Esophagus mucosa (tissue), 1 donor: Measurements from ENCODE around the gene GCAT. TPM values are rescaled to one million over a fixed set of nuclear protein-coding genes. Genes with fewer than 3 reads are reported as not detected.
A peak's percentile ranks its signal among the peaks of the same experiment; 100 is the strongest.

ENCODE experiments used
- ATAC-seq: fragments of 200-7000 bp; cut with Tn5 transposase; one replicate; pipeline ENCODE4 v1.9.1; 2020
- total RNA-seq: library from RNA; stranded (reverse); gene quantifications from one replicate; pipeline ENCODE4 v1.2.4, GENCODE V29; 2023
- donor health status: DM: yes; HTN: yes; CAD: no.

GCAT gene
- total RNA-seq, 1 donor from 2014 or later: 21.7 TPM

- ATAC-seq: no peak
These were observed 4.1 kb downstream of the GCAT start for GRCh38 chr22:37811867-37812266.

GRCh38 chr22:37812869-37813678 lies 5.3 kb downstream of the GCAT start:
- ATAC-seq: no peak

DNA sequence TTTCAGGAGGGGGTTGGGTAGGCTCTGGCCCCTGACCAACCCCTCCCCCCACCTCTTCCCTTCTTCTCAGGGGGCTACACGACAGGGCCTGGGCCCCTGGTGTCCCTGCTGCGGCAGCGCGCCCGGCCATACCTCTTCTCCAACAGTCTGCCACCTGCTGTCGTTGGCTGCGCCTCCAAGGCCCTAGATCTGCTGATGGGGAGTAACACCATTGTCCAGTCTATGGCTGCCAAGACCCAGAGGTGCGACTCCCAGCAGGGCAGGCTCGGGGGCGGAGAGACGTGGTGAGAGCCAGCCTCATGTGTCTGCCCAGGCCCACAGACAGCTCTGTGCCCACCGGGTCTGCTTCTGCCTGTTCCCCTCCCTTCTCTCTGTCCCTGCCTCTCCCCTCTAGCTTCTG lies 7.9 kb downstream of the GCAT start:
- no peak for ATAC-seq

- ATAC-seq: no peak
These were observed 8.9 kb downstream of the GCAT start for GRCh38 chr22:37816543-37817180.

DNA sequence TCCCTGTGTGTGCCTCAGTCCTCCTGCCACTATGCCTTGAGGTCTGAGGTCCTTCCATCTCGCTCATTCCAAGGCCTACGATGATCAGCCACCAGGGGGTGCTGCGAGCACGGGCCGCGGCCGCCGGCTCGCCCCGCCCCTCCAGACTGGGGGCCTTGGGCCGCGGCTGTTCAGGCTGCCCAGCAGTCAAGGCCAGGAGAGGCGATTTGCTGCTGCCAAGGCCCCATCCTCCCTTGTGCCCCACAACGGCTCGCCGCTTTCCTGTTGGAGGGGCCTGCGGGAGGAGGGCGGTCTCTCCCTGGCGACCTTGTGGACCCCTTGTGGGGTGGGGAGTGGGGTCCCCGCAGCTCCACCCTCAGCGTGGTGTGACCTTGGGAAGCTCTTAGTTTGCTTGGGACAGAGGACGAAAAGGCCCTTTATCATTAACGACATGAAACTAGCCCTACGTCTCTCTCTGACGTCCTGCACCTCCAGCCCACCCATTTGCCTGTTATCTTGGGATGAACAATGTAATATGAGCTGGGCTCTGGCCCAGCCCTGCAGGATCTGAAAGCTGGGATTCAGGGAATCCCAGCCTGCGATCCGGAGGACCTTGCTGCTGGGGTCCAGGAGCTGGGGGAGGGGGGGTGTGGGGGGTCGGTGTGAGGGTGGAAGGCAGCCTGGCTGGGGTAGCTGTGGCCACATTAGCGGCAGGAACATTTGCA lies 10.1 kb downstream of the GCAT start:
- peak; percentile 78 for ATAC-seq

DNA sequence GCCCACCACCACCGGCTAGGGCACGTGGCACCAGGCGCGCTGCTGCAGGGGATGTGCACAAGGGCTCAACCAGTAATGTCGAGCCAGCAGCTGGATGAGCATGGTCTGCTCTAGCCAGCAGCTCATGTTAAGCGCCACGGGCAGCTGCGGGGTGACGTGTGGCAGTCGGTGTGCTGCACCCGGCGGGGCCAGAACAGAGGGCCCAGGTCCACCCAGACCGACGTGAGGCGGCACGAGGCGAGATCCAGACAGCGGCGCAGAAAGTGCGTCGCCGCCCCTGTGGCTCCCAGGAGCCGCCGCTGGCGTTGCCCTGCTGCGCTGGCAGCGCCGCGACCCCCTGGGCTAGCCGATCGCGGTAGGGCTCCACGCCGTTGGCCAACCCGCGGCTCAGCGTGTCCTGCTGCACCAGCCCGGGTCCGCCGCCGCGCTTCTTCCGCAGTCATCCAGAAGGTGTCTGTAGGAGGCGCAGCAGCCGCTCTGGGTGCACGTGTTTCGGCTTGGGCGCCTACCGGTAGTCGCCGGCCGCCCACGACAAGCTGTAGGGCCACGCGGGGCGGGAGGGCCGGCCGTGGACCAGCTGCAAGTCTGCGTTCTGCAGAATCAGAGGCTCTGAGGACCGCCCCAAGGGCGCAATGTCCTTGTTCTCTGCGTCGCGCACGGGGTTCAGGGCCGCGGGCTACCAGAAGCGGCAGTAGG lies 10.8 kb downstream of the GCAT start:
- peak; percentile 61 for ATAC-seq

DNA sequence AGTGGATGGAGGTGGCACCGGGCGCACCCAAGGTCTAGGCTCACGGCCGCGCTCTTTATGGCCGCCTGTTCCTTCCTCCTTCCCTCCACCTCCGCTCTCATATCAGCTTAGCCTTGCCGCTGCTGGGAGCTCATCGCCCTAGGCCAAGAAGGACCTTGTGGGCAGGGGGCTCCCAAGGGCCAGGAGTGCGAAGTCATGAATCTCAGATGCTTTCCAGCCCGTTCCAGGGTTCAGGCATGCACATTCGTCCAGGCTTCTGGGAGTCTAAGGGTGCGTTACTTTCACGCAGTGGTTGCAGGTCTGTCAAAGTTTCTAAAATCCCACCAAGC lies 11.3 kb downstream of the GCAT start:
- no peak for ATAC-seq

- ATAC-seq: no peak
These were observed 12.6 kb downstream of the GCAT start for GRCh38 chr22:37820350-37820749.

DNA sequence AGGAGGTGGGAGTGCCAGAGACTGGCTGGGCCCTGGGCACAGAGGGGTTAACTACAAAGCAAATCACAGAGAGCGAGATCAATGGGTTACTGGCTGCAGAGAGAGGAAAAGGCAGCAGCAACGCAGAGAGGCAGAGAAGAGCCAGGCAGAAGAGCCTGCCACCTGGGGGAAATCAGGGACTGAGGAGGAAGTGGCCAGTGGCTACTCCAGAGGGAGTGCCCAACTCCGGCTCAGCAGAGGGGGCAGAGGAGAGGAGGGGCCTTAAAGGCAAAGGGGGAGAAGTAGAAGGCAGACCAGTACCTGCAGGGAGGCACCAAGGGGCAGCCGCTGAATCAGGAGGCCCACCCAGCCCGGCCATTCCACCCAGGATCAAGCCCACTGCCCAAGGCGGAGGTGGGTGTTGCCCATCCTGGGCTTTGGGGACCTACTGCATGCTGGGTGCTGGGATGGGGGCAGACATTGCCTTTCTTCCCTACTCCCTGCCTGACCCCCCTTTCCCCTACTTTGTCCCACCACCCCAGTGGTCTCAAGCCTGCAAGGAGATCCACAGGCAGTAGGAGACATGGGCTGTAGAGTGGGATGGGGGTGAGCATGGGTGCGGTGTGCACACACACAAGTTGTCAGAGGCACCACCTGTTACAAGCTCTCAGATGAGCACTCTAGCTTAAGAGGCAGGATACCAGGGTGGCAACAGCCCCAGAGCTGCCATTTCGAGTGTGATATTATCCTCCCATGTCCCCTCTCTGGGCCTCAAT lies 14.5 kb downstream of the GCAT start:
- ATAC-seq: no peak

- ATAC-seq: no peak
These were observed 15.6 kb downstream of the GCAT start, which contains the start of gene GALR3 for GRCh38 chr22:37823134-37823985. TSS of gene GALR3 (plus strand) at chr22:37823382. CDS start at chr22:37823407, 25 bp downstream.

DNA sequence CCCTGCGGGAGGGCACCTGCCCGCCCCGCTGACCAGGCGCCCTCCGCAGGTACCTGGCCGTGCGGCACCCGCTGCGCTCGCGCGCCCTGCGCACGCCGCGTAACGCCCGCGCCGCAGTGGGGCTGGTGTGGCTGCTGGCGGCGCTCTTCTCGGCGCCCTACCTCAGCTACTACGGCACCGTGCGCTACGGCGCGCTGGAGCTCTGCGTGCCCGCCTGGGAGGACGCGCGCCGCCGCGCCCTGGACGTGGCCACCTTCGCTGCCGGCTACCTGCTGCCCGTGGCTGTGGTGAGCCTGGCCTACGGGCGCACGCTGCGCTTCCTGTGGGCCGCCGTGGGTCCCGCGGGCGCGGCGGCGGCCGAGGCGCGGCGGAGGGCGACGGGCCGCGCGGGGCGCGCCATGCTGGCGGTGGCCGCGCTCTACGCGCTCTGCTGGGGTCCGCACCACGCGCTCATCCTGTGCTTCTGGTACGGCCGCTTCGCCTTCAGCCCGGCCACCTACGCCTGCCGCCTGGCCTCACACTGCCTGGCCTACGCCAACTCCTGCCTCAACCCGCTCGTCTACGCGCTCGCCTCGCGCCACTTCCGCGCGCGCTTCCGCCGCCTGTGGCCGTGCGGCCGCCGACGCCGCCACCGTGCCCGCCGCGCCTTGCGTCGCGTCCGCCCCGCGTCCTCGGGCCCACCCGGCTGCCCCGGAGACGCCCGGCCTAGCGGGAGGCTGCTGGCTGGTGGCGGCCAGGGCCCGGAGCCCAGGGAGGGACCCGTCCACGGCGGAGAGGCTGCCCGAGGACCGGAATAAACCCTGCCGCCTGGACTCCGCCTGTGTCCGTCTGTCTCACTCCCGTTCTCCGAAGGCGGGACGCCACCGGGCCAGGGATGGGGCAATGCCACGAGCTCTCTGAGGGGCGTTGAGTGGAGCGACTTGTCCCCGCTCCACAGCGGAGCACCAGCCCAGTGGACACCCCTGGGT lies 17.2 kb downstream of the GCAT start:
- peak; percentile 57 for ATAC-seq

- ATAC-seq: no peak
These were observed 19.3 kb downstream of the GCAT start for GRCh38 chr22:37827056-37827455.

DNA sequence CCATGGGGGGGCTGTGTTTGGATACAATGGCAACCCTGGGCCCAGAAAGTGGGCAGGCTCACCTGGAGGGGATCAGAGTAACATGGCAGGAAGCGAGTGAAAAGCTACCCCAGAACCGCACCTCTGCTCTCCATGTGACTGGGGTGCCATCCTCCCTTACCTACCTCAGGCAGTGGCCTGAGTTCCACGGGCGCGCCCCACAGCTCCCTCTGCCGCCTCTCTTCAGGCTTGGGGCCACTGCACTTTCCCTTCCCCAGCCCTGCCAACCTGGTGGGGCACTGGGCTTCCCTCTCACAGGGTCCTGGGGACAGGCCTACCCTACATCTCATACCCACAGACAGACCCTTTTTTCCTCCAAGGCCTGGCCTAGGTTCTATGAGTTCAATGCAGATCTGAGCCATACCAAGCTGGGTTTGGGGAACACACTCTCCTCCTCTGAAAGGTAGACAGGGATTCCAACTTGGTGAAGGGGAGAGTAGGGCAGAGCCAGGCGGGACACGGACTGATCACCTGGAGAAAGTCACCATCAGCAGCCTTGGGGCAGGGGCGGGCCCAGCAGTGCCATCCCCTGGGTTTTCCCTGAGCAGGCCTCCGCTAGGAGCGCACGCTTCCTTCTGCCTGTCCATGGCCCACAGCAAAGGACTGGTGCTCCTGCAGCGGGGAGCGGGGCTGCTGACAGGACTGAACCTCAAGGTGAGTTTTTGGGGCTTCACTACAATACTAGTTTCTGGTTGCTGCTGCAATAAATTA lies 22.5 kb downstream of the GCAT start:
- ATAC-seq: no peak

DNA sequence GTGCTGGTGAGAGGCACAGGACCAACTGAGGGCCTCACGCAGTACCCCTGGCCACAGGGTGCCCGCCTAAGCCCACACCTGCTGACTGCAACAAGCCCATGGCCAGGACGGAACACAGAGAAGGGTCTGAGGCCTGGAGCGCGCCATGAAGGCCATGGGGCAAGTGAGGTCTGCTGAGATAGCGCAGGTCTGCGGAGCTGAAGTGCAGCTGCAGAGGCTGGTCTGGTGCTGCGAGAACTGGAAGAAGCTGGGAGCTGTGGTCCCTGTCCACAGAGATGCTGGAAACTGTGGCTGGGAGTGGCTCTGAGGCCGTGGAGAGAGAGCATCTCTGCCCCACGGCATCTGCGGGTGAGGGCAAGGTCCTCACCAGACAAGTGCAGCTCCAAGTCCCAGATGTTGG lies 23.7 kb downstream of the GCAT start:
- ATAC-seq: no peak

- ATAC-seq: no peak
These were observed 24.5 kb downstream of the GCAT start for GRCh38 chr22:37832022-37832857.

DNA sequence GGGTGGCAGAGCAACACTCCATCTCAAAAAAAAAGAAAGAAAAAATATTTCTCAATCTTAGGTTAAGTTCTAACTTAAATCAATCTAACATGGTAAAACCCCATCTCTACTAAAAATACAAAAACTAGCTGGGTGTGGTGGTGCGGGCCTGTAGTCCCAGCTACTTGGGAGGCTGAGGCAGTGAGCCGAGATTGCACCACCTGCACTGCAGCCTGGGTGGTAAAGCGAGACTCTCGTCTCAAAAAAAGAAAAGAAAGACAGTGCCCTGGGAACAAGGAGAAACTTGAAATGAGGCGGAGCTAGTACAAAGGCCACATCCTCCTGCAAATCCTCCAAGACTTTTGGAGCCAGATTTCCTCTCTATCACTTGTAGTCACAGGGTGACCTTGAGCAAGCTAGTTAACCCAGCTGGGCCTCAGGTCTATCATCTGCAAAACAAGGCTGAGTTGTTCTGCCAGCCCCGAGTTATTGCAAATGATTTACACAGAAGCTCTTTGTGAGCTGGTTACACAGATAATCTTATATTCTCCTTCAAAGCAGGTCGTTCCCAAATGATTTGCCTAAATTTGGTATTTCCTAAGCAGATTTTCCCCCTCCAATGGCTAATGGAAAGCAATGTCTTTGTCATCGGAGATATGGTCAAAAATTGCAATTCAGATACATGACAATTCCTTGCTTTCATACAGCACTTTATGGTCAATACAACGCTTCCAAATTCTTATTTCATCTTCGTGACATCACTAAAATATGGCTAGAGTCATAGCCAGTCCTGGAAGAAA lies 34.5 kb downstream of the GCAT start:
- no peak for ATAC-seq

DNA sequence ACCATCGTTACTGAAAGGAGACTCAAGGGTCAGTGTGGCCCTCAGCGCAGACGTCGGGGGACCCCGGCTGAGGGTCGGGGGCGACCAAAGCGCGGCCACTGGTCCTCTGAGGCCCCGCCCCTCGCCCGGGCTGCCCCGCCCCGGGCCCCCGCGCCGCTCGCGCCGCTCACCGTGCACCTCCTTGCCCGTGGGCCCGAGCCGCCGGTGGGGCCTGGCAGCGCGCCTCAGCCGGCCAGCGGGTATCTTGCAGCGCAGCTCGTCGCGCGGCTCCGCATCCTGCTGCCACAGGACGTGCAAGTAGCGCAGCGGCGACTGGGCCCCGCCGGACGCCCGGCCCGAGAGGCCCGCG lies 36.0 kb downstream of the GCAT start:
- peak; percentile 48 for ATAC-seq

DNA sequence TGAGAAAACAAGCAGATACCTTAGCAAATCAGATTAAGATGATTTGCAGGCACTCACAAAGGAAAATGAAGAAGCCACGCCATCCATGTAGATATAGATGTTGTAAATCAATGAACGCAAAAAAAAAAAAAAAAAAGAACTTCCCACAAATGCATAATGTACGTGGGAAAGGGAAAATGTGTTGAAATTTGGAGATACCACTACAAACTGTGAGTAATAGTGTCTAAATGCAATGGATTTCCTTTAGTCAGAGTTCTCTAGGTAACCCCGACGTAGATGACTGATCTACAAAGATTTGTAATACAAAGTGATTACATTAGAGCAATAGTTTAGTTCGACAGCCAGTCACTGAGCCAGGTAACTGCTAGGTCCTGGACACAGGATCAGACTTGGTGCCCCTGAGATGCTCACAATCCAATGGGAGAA lies 37.2 kb downstream of the GCAT start:
- no peak for ATAC-seq
